M059J (cell line): Measurements from ENCODE around the gene KCTD2. TPM values are rescaled to one million over a fixed set of nuclear protein-coding genes. Genes with fewer than 3 reads are reported as not detected.
"Not testable (repeated sequence)": the region's sequence is repeated elsewhere in the genome, so short reads cannot be mapped to it uniquely, and the experiment has no call there.

Experiments used
- DNase-seq: peaks from one replicate; pipeline ENCODE4 v3.0.0-alpha.2; 2012; ENCODE audit warnings: low read depth
- total RNA-seq: library from RNA; depleted of rRNA; stranded (reverse); fragments of >200 nt; shearing (Covaris generic); gene quantifications from 2 replicates; pipeline ENCODE4 v1.2.3, GENCODE V29; 2014

KCTD2 gene
- total RNA-seq, 1 experiment from 2014 or later = 25.1 TPM

- DNase-seq = no peak
Measured at GRCh38 chr17:75020331-75021110, 26.5 kb upstream of the KCTD2 start.

GRCh38 chr17:75024686-75025397, 22.2 kb upstream of the KCTD2 start:
- no peak for DNase-seq

GRCh38 chr17:75025398-75025734, 21.7 kb upstream of the KCTD2 start:
- DNase-seq = not testable (repeated sequence)

GRCh38 chr17:75026650-75027049, 20.4 kb upstream of the KCTD2 start:
- DNase-seq = not testable (repeated sequence)

- no peak for DNase-seq
Measured at GRCh38 chr17:75030161-75030560, 16.9 kb upstream of the KCTD2 start.

- peak; percentile 91 for DNase-seq
Measured at GRCh38 chr17:75031972-75032719, 14.9 kb upstream of the KCTD2 start.

GRCh38 chr17:75032720-75033280, 14.2 kb upstream of the KCTD2 start:
- DNase-seq = peak; percentile 46

- peak; percentile 91 for DNase-seq
Measured at GRCh38 chr17:75033346-75034235, 13.4 kb upstream of the KCTD2 start.

- DNase-seq = peak; percentile 91
Measured at GRCh38 chr17:75034236-75034908, 12.7 kb upstream of the KCTD2 start.

- DNase-seq = peak; percentile 6
Measured at GRCh38 chr17:75036643-75037268, 10.3 kb upstream of the KCTD2 start.

GRCh38 chr17:75039238-75039637, 7.8 kb upstream of the KCTD2 start:
- no peak for DNase-seq

GRCh38 chr17:75041656-75042280, 5.3 kb upstream of the KCTD2 start:
- DNase-seq = no peak

GRCh38 chr17:75043789-75044188, 3.2 kb upstream of the KCTD2 start:
- not testable (repeated sequence) for DNase-seq

GRCh38 chr17:75044716-75045115, 2.3 kb upstream of the KCTD2 start:
- DNase-seq = no peak

GRCh38 chr17:75045946-75046406, 1.0 kb upstream of the KCTD2 start:
- not testable (repeated sequence) for DNase-seq

GRCh38 chr17:75047398-75048098, 523 bp downstream of the KCTD2 start:
- DNase-seq = peak; percentile 8

GRCh38 chr17:75048249-75048878, 1.3 kb downstream of the KCTD2 start:
- DNase-seq = no peak

- DNase-seq = no peak
Measured at GRCh38 chr17:75049057-75049456, 2.0 kb downstream of the KCTD2 start.
